Ovary (tissue), 3 donors: ENCODE results near the gene TLR9.

ENCODE experiments used
- EP300 ChIP-seq: sonication (generic); formaldehyde crosslinking; IDR thresholded peaks from one replicate; pipeline ENCODE4 v1.6.1; 2017; ENCODE audit warnings: antibody characterized with exemption
- POLR2A ChIP-seq: fragments of 450-650 bp; IDR thresholded peaks from one replicate; pipeline ENCODE4 v1.6.1; 2017; ENCODE audit warnings: antibody characterized with exemption, mild to moderate bottlenecking, moderate library complexity
- TF ChIP-seq, protein P1 (sequence below), 3 donors: fragments of 450-650 bp in 2 of 3; fragments of 200-600 bp in 1 of 3; IDR thresholded peaks; one replicate each; pipeline versions ENCODE4 v1.5.1 to v1.8.0; 2016 to 2022; ENCODE audit warnings: antibody characterized with exemption in 3 of 3, mild to moderate bottlenecking in 1 of 3
- donor health status: DM: no; HTN: no; CAD: no.

DNA sequence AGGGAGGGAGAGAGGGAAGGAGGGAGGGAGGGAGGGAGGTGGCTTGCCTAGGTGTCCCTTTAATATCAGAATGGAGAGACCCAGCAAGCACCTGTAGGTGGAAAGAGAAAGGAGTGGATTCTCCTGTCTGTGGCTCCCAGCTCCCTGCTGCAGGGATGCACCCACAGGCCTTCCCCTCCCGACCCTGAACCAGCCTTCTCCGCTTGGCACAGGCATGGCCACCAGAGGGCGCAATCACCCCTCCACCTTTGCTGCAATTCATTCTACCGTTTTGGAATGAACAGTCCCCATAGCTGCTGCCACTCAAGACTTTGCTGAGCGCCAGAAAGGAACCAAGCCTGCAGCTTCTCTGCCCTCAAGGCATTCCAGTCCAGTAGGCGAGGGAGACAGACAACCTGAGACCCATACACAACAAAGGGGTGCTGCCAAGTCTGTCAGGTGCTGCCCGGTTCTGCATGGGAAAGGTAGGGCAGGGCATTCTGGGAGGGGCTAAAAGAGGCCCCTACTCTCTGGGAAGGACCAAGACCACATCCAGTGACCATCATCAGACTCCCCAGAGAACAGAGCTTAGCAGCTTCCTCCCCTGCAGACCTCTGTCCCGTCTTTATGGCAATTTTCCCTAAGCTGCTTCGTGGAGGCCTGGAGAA lies 4.9 kb downstream of the TLR9 start:
- no peak for TF ChIP-seq POLR2A
- TF ChIP-seq, protein P1, sequence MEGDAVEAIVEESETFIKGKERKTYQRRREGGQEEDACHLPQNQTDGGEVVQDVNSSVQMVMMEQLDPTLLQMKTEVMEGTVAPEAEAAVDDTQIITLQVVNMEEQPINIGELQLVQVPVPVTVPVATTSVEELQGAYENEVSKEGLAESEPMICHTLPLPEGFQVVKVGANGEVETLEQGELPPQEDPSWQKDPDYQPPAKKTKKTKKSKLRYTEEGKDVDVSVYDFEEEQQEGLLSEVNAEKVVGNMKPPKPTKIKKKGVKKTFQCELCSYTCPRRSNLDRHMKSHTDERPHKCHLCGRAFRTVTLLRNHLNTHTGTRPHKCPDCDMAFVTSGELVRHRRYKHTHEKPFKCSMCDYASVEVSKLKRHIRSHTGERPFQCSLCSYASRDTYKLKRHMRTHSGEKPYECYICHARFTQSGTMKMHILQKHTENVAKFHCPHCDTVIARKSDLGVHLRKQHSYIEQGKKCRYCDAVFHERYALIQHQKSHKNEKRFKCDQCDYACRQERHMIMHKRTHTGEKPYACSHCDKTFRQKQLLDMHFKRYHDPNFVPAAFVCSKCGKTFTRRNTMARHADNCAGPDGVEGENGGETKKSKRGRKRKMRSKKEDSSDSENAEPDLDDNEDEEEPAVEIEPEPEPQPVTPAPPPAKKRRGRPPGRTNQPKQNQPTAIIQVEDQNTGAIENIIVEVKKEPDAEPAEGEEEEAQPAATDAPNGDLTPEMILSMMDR (IDR thresholded peaks at IDR 0.05) = peak; percentile 77 to 91 (median 82)
- TF ChIP-seq EP300 = no peak
